ENCODE measurements around the gene FAM53A.
"Not testable (repeated sequence)": the region's sequence is repeated elsewhere in the genome, so short reads cannot be mapped to it uniquely, and the experiment has no call there.

The FAM53A gene

GRCh38 chr4:1685235-1686150 is 1.4 kb upstream of the FAM53A start:
- DNase-seq (ENCODE audit: low read depth): no peak

- DNase-seq (ENCODE audit: low read depth): no peak
These were observed 557 bp upstream of the FAM53A start for GRCh38 chr4:1684506-1685234.

GRCh38 chr4:1683261-1683735 is 815 bp downstream of the FAM53A start:
- peak; percentile 85 for DNase-seq (ENCODE audit: low read depth)

GRCh38 chr4:1682860-1683259 is 1.3 kb downstream of the FAM53A start:
- no peak for DNase-seq (ENCODE audit: low read depth)

- DNase-seq (ENCODE audit: low read depth): no peak
These were observed 5.9 kb downstream of the FAM53A start for GRCh38 chr4:1678244-1678643.

- no peak for DNase-seq (ENCODE audit: low read depth)
These were observed 7.2 kb downstream of the FAM53A start for GRCh38 chr4:1676605-1677525.

- DNase-seq (ENCODE audit: low read depth): no peak
These were observed 8.3 kb downstream of the FAM53A start for GRCh38 chr4:1675802-1676137.

- no peak for DNase-seq (ENCODE audit: low read depth)
These were observed 8.8 kb downstream of the FAM53A start for GRCh38 chr4:1675136-1675801.

GRCh38 chr4:1674682-1675081 is 9.4 kb downstream of the FAM53A start:
- DNase-seq (ENCODE audit: low read depth): no peak

- DNase-seq (ENCODE audit: low read depth): no peak
These were observed 10.4 kb downstream of the FAM53A start for GRCh38 chr4:1673671-1674070.

- not testable (repeated sequence) for DNase-seq (ENCODE audit: low read depth)
These were observed 13.1 kb downstream of the FAM53A start for GRCh38 chr4:1671011-1671410.

GRCh38 chr4:1670279-1670678 is 13.8 kb downstream of the FAM53A start:
- no peak for DNase-seq (ENCODE audit: low read depth)

- DNase-seq (ENCODE audit: low read depth): no peak
These were observed 14.3 kb downstream of the FAM53A start for GRCh38 chr4:1669850-1670249.

GRCh38 chr4:1669270-1669669 is 14.8 kb downstream of the FAM53A start:
- no peak for DNase-seq (ENCODE audit: low read depth)

- DNase-seq (ENCODE audit: low read depth): no peak
These were observed 15.6 kb downstream of the FAM53A start for GRCh38 chr4:1668488-1668840.

GRCh38 chr4:1667273-1667672 is 16.8 kb downstream of the FAM53A start:
- DNase-seq (ENCODE audit: low read depth): no peak

- DNase-seq (ENCODE audit: low read depth): no peak
These were observed 17.7 kb downstream of the FAM53A start for GRCh38 chr4:1666391-1666790.

- DNase-seq (ENCODE audit: low read depth): no peak
These were observed 20.0 kb downstream of the FAM53A start for GRCh38 chr4:1664141-1664540.

GRCh38 chr4:1663549-1663948 is 20.6 kb downstream of the FAM53A start:
- DNase-seq (ENCODE audit: low read depth): no peak

- DNase-seq (ENCODE audit: low read depth): no peak
These were observed 22.4 kb downstream of the FAM53A start for GRCh38 chr4:1661695-1662094.

- DNase-seq (ENCODE audit: low read depth): no peak
These were observed 23.0 kb downstream of the FAM53A start for GRCh38 chr4:1660948-1661677.
